MM.1S (cell line): ENCODE measurements around the gene GATAD2A.
A peak's percentile ranks its signal among the peaks of the same experiment; 100 is the strongest.

Experiments
- DNase-seq: peaks from one replicate; pipeline ENCODE4 v3.0.0-alpha.2; 2015
- H2AFZ ChIP-seq: fragments of 300-600 bp; sonication (generic); 2 replicates; pipeline ENCODE4 v1.6.0; 2016; ENCODE audit warnings: antibody characterized with exemption, low read length
- H3F3A ChIP-seq: fragments of 300-600 bp; sonication (generic); 2 replicates; pipeline ENCODE4 v1.6.1; 2016; ENCODE audit warnings: mild to moderate bottlenecking, antibody characterized with exemption, low read length, moderate library complexity, mixed read lengths; ENCODE audit not compliant: insufficient read depth
- H3K27ac ChIP-seq: fragments of 300-600 bp; sonication (generic); 2 replicates; pipeline ENCODE4 v1.5.1; 2016; ENCODE audit warnings: mild to moderate bottlenecking, low read length
- H3K27me3 ChIP-seq: fragments of 300-600 bp; sonication (generic); replicated peaks from 2 replicates; pipeline ENCODE4 v1.6.0; 2016; ENCODE audit warnings: low read length; ENCODE audit not compliant: insufficient read depth
- H3K36me3 ChIP-seq: fragments of 300-600 bp; sonication (generic); replicated peaks from 2 replicates; pipeline ENCODE4 v1.6.1; 2016; ENCODE audit warnings: mild to moderate bottlenecking, low read length, mixed read lengths; ENCODE audit not compliant: insufficient read depth
- H3K4me1 ChIP-seq: fragments of 300-600 bp; sonication (generic); 2 replicates; pipeline ENCODE4 v1.6.1; 2016; ENCODE audit warnings: low read length, mixed read lengths
- H3K4me2 ChIP-seq: fragments of 300-600 bp; sonication (generic); 2 replicates; pipeline ENCODE4 v1.6.0; 2016; ENCODE audit warnings: low read depth, low read length
- H3K4me3 ChIP-seq: fragments of 300-600 bp; sonication (generic); 2 replicates; pipeline ENCODE4 v1.5.1; 2016; ENCODE audit warnings: low read length, mixed read lengths
- H3K79me2 ChIP-seq: fragments of 300-600 bp; sonication (generic); 2 replicates; pipeline ENCODE4 v1.6.1; 2016; ENCODE audit warnings: mixed run types, low read length, mixed read lengths
- H3K9ac ChIP-seq: fragments of 300-600 bp; sonication (generic); 2 replicates; pipeline ENCODE4 v1.6.1; 2016; ENCODE audit warnings: low read length, mixed read lengths
- H3K9me2 ChIP-seq: fragments of 300-600 bp; sonication (generic); replicated peaks from 2 replicates; pipeline ENCODE4 v1.6.1; 2016; ENCODE audit warnings: mild to moderate bottlenecking, low read length, mixed read lengths; ENCODE audit not compliant: insufficient read depth
- H3K9me3 ChIP-seq: fragments of 300-600 bp; sonication (generic); replicated peaks from 2 replicates; pipeline ENCODE4 v1.6.1; 2016; ENCODE audit warnings: mild to moderate bottlenecking, low read length, mixed read lengths; ENCODE audit not compliant: insufficient read depth
- H4K20me1 ChIP-seq: fragments of 300-600 bp; sonication (generic); 2 replicates; pipeline ENCODE4 v1.6.1; 2016; ENCODE audit warnings: mild to moderate bottlenecking, low read length, moderate library complexity, mixed read lengths; ENCODE audit not compliant: insufficient read depth
- EZH2 ChIP-seq: fragments of 300-600 bp; sonication (generic); optimal IDR thresholded peaks from 2 replicates; pipeline ENCODE3; 2017; ENCODE audit warnings: low read depth, mild to moderate bottlenecking, antibody characterized with exemption, low read length, mixed read lengths
- EZH2phosphoT487 ChIP-seq: fragments of 300-600 bp; sonication (generic); IDR thresholded peaks from 2 replicates; pipeline ENCODE4 v1.6.1; 2018; ENCODE audit warnings: antibody characterized with exemption, low read length
- TF ChIP-seq, protein P1 (sequence below): fragments of 300-600 bp; sonication (generic); IDR thresholded peaks from 2 replicates; pipeline ENCODE4 v1.5.1; 2016; ENCODE audit warnings: antibody characterized with exemption, low read length, mixed read lengths

GATAD2A gene

DNA sequence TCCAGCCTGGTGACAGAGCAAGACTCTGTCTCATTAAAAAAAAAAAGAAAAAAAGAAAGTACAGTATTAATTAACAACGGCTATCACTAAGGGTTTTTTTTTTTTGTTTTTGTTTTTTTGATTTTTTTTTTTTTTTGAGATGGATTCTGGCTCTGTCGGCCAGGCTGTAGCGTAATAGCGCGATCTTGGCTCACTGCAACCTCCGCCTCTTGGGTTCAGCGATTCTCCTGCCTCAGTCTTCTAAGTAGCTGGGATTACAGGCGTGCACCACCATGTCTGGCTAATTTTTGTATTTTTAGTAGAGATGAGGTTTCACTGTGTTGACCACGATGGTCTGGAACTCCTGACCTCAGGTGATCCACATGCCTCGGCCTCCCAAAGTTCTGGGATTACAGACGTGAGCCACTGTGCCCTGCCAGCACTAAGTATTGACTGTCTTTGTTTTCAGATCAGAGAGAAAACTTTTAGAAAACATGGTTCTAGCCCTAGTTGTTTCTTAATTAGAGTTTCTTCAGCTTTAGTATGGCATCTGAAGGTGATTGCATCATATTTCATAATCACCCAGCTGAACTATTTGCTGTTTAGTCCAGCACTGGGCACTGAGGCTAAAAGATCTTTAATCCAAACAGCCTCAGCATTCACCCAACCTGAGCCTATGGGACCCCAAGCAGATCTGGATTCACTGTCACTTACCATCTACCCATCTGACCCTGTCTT, 2.7 kb upstream of the GATAD2A start:
- Histone ChIP-seq H3K4me1 (peaks cover 12% of the 10 kb centered on the region), H3K27ac (no peak overlapping the region), H3K79me2 (peaks cover 34% of the 10 kb centered on the region)

DNA sequence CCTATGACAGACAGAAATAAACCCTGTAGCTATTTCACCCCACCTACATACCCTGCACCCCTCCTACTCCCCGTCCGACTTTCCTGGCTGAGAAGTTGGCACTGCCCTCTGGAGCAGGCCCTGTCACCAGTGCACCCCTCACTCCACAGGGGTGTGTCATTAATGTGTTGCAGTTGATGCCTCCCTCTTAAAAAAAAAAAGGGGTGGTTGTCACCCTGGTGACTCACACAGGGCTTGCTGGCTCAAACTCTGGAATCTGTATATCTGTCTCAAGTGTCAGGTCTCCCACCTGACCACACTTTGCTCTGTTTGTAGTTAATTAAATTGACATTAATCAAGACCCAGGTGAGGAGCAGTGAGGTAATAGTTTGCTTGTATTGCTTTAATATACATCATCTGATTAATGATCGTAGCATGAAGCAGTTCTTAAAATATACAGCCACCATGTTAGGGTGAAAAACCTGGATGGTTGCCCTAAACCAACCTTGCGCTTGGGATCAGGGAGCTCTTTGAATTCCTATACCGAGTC, 2.0 kb upstream of the GATAD2A start:
- H3K4me2 ChIP-seq, result no peak overlapping the region
- H3K27ac ChIP-seq, result no peak overlapping the region
- no peaks in the 10 kb centered on the region for H3K27me3 ChIP-seq
- DNase-seq, result no peak
- H3K9me3 ChIP-seq, result no peaks in the 10 kb centered on the region
- H3K9me2 ChIP-seq, result no peaks in the 10 kb centered on the region
- no peak overlapping the region for H3K4me3 ChIP-seq
- H3K79me2 ChIP-seq, result peaks cover 40% of the 10 kb centered on the region
- peaks cover 12% of the 10 kb centered on the region for H3K4me1 ChIP-seq
- H3F3A ChIP-seq, result peaks cover 16% of the 10 kb centered on the region
- H2AFZ ChIP-seq, result no peak overlapping the region
- peaks cover 17% of the 10 kb centered on the region for H4K20me1 ChIP-seq
- TF ChIP-seq, protein P1, sequence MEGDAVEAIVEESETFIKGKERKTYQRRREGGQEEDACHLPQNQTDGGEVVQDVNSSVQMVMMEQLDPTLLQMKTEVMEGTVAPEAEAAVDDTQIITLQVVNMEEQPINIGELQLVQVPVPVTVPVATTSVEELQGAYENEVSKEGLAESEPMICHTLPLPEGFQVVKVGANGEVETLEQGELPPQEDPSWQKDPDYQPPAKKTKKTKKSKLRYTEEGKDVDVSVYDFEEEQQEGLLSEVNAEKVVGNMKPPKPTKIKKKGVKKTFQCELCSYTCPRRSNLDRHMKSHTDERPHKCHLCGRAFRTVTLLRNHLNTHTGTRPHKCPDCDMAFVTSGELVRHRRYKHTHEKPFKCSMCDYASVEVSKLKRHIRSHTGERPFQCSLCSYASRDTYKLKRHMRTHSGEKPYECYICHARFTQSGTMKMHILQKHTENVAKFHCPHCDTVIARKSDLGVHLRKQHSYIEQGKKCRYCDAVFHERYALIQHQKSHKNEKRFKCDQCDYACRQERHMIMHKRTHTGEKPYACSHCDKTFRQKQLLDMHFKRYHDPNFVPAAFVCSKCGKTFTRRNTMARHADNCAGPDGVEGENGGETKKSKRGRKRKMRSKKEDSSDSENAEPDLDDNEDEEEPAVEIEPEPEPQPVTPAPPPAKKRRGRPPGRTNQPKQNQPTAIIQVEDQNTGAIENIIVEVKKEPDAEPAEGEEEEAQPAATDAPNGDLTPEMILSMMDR, result no peak
- no peak for TF ChIP-seq EZH2
- no peak for TF ChIP-seq EZH2phosphoT487
- no peaks in the 10 kb centered on the region for H3K36me3 ChIP-seq
- no peak overlapping the region for H3K9ac ChIP-seq

More for the DNA sequence above, 2.7 kb upstream of the GATAD2A start:
- no peaks in the 10 kb centered on the region for H3K36me3 ChIP-seq
- H3K9ac ChIP-seq, result no peak overlapping the region
- peaks cover 16% of the 10 kb centered on the region for H3F3A ChIP-seq
- H3K9me3 ChIP-seq, result no peaks in the 10 kb centered on the region
- no peaks in the 10 kb centered on the region for H3K27me3 ChIP-seq
- TF ChIP-seq, protein P1, result no peak
- no peak for TF ChIP-seq EZH2phosphoT487
- TF ChIP-seq EZH2, result no peak
- H4K20me1 ChIP-seq, result peaks cover 14% of the 10 kb centered on the region
- no peak overlapping the region for H2AFZ ChIP-seq
- H3K4me2 ChIP-seq, result no peak overlapping the region
- no peak overlapping the region for H3K4me3 ChIP-seq
- DNase-seq, result no peak
- no peaks in the 10 kb centered on the region for H3K9me2 ChIP-seq

DNA sequence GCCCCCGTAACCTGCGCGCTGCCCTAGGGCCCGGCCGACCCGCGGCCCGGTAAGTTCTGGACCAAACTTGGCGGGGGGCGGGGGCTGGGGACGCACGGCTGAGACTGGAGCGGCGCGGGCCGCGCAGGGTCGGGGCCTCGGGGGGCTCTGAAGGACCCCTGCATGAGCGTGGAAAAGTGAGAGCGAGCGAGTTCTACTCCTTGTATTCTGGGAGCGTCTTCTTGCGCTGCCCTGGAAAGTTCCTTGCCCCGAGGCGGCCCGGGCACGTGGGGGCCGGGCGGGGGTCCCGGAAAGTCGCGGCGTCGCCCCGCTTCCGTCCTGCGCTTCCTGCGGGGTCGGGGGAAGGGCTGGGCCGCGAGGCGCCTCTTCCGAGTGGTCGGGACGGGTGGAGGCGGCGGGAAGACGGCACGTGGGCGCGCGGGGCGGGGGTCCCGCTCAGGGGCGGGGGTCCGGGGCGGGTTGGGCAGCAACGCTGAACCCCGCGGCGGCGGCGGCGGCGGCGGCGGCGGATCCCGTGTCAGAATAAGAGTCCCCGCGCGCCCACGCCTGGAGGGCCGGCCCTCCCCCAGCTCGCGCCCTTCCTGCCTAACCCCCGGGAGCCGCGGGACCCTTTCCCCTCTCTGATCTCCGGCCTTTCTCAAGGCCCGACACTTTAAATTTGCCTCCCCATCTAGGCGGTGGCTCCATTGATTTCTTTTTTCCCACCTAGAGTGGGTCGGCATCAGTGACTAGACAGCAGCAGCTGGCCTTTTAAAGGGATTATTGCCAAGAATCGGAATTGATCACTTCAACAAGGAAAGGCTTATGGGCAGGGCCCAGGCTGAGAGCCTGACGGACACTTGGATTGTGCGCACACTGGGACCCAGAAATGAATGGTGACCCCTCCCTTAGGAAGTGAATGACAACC, 749 bp downstream of the GATAD2A start:
- H3K4me3 ChIP-seq, result peak overlapping the region; percentile 82
- H3K36me3 ChIP-seq, result no peaks in the 10 kb centered on the region
- DNase-seq, result peak; percentile 25
- peaks cover 68% of the 10 kb centered on the region for H3K79me2 ChIP-seq
- peak overlapping the region; percentile 98 for H3K4me2 ChIP-seq
- peaks cover 33% of the 10 kb centered on the region for H4K20me1 ChIP-seq
- no peaks in the 10 kb centered on the region for H3K9me3 ChIP-seq
- H3K9me2 ChIP-seq, result no peaks in the 10 kb centered on the region
- peaks cover 16% of the 10 kb centered on the region for H3F3A ChIP-seq
- H2AFZ ChIP-seq, result peak overlapping the region; percentile 33; the same call in 1 of the 2 replicates
- peak overlapping the region; percentile 75; the same call in 1 of the 2 replicates for H3K9ac ChIP-seq
- no peaks in the 10 kb centered on the region for H3K27me3 ChIP-seq
- peak overlapping the region; percentile 32; the same call in 1 of the 2 replicates for H3K27ac ChIP-seq
- H3K4me1 ChIP-seq, result peaks cover 12% of the 10 kb centered on the region
- no peak for TF ChIP-seq EZH2phosphoT487
- TF ChIP-seq, protein P1, result no peak
- no peak for TF ChIP-seq EZH2
